Measurements from ENCODE around the gene AACS. TPM values are rescaled to one million over a fixed set of nuclear protein-coding genes. Genes with fewer than 3 reads are reported as not detected.

Gene AACS
- 12.0 and 25.1 TPM in 2 replicates for total RNA-seq (ENCODE audit: low replicate concordance)

GRCh38 chr12:125065021-125065918 is at the start of gene AACS:
Gene AACS, plus strand, starts transcription at chr12:125065435. Its CDS starts 150 bp downstream, at chr12:125065585.
- DNase-seq (ENCODE audit: low read depth) = peak; percentile 61
- no peak for TF ChIP-seq CTCF (IDR thresholded peaks at IDR 0.05; ENCODE audit: insufficient read depth, low read length)
- peak within 1 kb of the TSS; percentile 92 for H3K4me3 ChIP-seq (ENCODE audit: low read depth, low read length)

GRCh38 chr12:125015680-125016310 is 49.4 kb upstream of the AACS start:
- no peak for DNase-seq (ENCODE audit: low read depth)
- no peak overlapping the region for H3K4me3 ChIP-seq (ENCODE audit: low read depth, low read length)
- no peak for TF ChIP-seq CTCF (IDR thresholded peaks at IDR 0.05; ENCODE audit: insufficient read depth, low read length)

- TF ChIP-seq CTCF (IDR thresholded peaks at IDR 0.05; ENCODE audit: insufficient read depth, low read length) = no peak
- no peak for DNase-seq (ENCODE audit: low read depth)
- H3K4me3 ChIP-seq (ENCODE audit: low read depth, low read length) = no peak overlapping the region
Observed at GRCh38 chr12:125017801-125018200, 47.4 kb upstream of the AACS start.

- DNase-seq (ENCODE audit: low read depth) = no peak
- H3K4me3 ChIP-seq (ENCODE audit: low read depth, low read length) = no peak overlapping the region
- TF ChIP-seq CTCF (IDR thresholded peaks at IDR 0.05; ENCODE audit: insufficient read depth, low read length) = no peak
Observed at GRCh38 chr12:125018356-125018755, 46.9 kb upstream of the AACS start.

GRCh38 chr12:125021096-125021495 is 44.1 kb upstream of the AACS start:
- TF ChIP-seq CTCF (IDR thresholded peaks at IDR 0.05; ENCODE audit: insufficient read depth, low read length) = no peak
- no peak for DNase-seq (ENCODE audit: low read depth)

GRCh38 chr12:125021771-125022170 is 43.5 kb upstream of the AACS start:
- no peak for TF ChIP-seq CTCF (IDR thresholded peaks at IDR 0.05; ENCODE audit: insufficient read depth, low read length)
- no peak overlapping the region for H3K4me3 ChIP-seq (ENCODE audit: low read depth, low read length)
- DNase-seq (ENCODE audit: low read depth) = no peak

More at GRCh38 chr12:125021096-125021495, 44.1 kb upstream of the AACS start:
- H3K4me3 ChIP-seq (ENCODE audit: low read depth, low read length) = no peak overlapping the region

Data from fibroblast of the aortic adventitia (primary cell).